WTC11 (cell line): ENCODE measurements around the gene NEK2. TPM values are rescaled to one million over a fixed set of nuclear protein-coding genes. Genes with fewer than 3 reads are reported as not detected.

Source experiments
- ATAC-seq: fragments of 200-7000 bp; cut with Tn5 transposase; 2 replicates; pipeline ENCODE4 v1.10.0; 2021; ENCODE audit warnings: mild to moderate bottlenecking, moderate library complexity
- CTCF ChIA-PET: fragments of 300-600 bp; sonication (Branson Sonifier 250); formaldehyde crosslinking; loops from one replicate; lab custom pipeline; 2021; ENCODE audit warnings: antibody characterized with exemption; lab: Charles Lee
- POLR2A ChIA-PET: fragments of 350-600 bp; sonication (Branson Sonifier 250); formaldehyde crosslinking; loops from one replicate; lab custom pipeline; 2021; ENCODE audit warnings: antibody characterized with exemption; lab: Charles Lee
- DNase-seq: peaks from one replicate; pipeline ENCODE4 v3.0.0; 2021; ENCODE audit warnings: low spot score
- H3K27ac Mint-ChIP-seq: 2 replicates; pipeline ENCODE4 v1.8.0; 2021; ENCODE audit warnings: mixed read lengths
- H3K27me3 Mint-ChIP-seq: 2 replicates; pipeline ENCODE4 v1.8.0; 2021; ENCODE audit warnings: low read depth, mild to moderate bottlenecking, moderate library complexity, mixed read lengths
- H3K36me3 Mint-ChIP-seq: 2 replicates; pipeline ENCODE4 v1.8.0; 2021; ENCODE audit warnings: mixed read lengths
- H3K4me1 Mint-ChIP-seq: 2 replicates; pipeline ENCODE4 v1.8.0; 2022; ENCODE audit warnings: mixed read lengths
- H3K4me3 Mint-ChIP-seq: 2 replicates; pipeline ENCODE4 v1.8.0; 2021; ENCODE audit warnings: mild to moderate bottlenecking, moderate library complexity, mixed read lengths
- H3K9me3 Mint-ChIP-seq: 2 replicates; pipeline ENCODE4 v1.8.0; 2021; ENCODE audit warnings: mixed read lengths
- CDX4 ChIP-seq: fragments of 250-450 bp; sonication (Bioruptor Pico); IDR thresholded peaks from 2 replicates; pipeline ENCODE4 v1.9.0; 2021; ENCODE audit warnings: moderate library complexity, mild to moderate bottlenecking, inconsistent platforms, borderline replicate concordance
- ELF4 ChIP-seq: sonication (generic); formaldehyde crosslinking; IDR thresholded peaks from 2 replicates; pipeline ENCODE4 v1.8.1; 2022; ENCODE audit warnings: low read depth, mild to moderate bottlenecking, moderate library complexity, missing genetic modification reagents
- EMX1 ChIP-seq: fragments of 250-450 bp; sonication (Bioruptor Pico); IDR thresholded peaks from 2 replicates; pipeline ENCODE4 v1.8.0; 2021; ENCODE audit warnings: mild to moderate bottlenecking
- ERG ChIP-seq: fragments of 250-450 bp; sonication (Bioruptor Pico); IDR thresholded peaks from 2 replicates; pipeline ENCODE4 v1.8.0; 2021; ENCODE audit warnings: mild to moderate bottlenecking
- FOXP1 ChIP-seq: sonication (generic); formaldehyde crosslinking; IDR thresholded peaks from 2 replicates; pipeline ENCODE4 v1.8.0; 2022; ENCODE audit warnings: missing genetic modification reagents, mild to moderate bottlenecking, moderate library complexity, borderline replicate concordance
- FOXP4 ChIP-seq: sonication (generic); formaldehyde crosslinking; IDR thresholded peaks from 2 replicates; pipeline ENCODE4 v1.8.0; 2022; ENCODE audit warnings: mild to moderate bottlenecking, missing genetic modification reagents
- GABPB1 ChIP-seq: sonication (generic); formaldehyde crosslinking; IDR thresholded peaks from 2 replicates; pipeline ENCODE4 v1.8.1; 2023; ENCODE audit warnings: mild to moderate bottlenecking, missing genetic modification reagents
- GTF2I ChIP-seq: fragments of 250-450 bp; sonication (Bioruptor Pico); conservative IDR thresholded peaks from 2 replicates; pipeline ENCODE4 v1.4.0; 2021; ENCODE audit warnings: mild to moderate bottlenecking
- HMGXB4 ChIP-seq: sonication (generic); formaldehyde crosslinking; IDR thresholded peaks from 2 replicates; pipeline ENCODE4 v1.8.1; 2023; ENCODE audit warnings: mild to moderate bottlenecking, moderate library complexity, missing genetic modification reagents
- MXD4 ChIP-seq: fragments of 250-450 bp; sonication (Bioruptor Pico); IDR thresholded peaks from 2 replicates; pipeline ENCODE4 v1.8.0; 2021; ENCODE audit warnings: mild to moderate bottlenecking, moderate library complexity, borderline replicate concordance
- NFATC4 ChIP-seq: fragments of 250-450 bp; sonication (Bioruptor Pico); IDR thresholded peaks from 2 replicates; pipeline ENCODE4 v1.9.0; 2021; ENCODE audit warnings: mild to moderate bottlenecking
- NR1H2 ChIP-seq: sonication (generic); formaldehyde crosslinking; IDR thresholded peaks from 2 replicates; pipeline ENCODE4 v1.9.0; 2021; ENCODE audit warnings: mild to moderate bottlenecking, moderate library complexity, missing genetic modification reagents
- NR2C2 ChIP-seq: sonication (generic); formaldehyde crosslinking; IDR thresholded peaks from 2 replicates; pipeline ENCODE4 v1.8.0; 2022; ENCODE audit warnings: mild to moderate bottlenecking, missing genetic modification reagents
- PRDM15 ChIP-seq: sonication (generic); formaldehyde crosslinking; IDR thresholded peaks from 2 replicates; pipeline ENCODE4 v1.8.0; 2022; ENCODE audit warnings: missing genetic modification reagents
- PRRX2 ChIP-seq: fragments of 250-450 bp; sonication (Bioruptor Pico); IDR thresholded peaks from 2 replicates; pipeline ENCODE4 v1.8.0; 2021; ENCODE audit warnings: mild to moderate bottlenecking
- RORB ChIP-seq: fragments of 250-450 bp; sonication (Bioruptor Pico); IDR thresholded peaks from 2 replicates; pipeline ENCODE4 v1.9.0; 2021; ENCODE audit warnings: mild to moderate bottlenecking
- SMAD3 ChIP-seq: sonication (generic); formaldehyde crosslinking; IDR thresholded peaks from 2 replicates; pipeline ENCODE4 v1.8.0; 2022; ENCODE audit warnings: missing genetic modification reagents, mild to moderate bottlenecking, borderline replicate concordance
- TEAD1 ChIP-seq: sonication (generic); formaldehyde crosslinking; IDR thresholded peaks from 2 replicates; pipeline ENCODE4 v1.8.0; 2022; ENCODE audit warnings: mild to moderate bottlenecking, missing genetic modification reagents
- TP53 ChIP-seq: sonication (generic); formaldehyde crosslinking; IDR thresholded peaks from 2 replicates; pipeline ENCODE4 v1.8.1; 2023; ENCODE audit warnings: mild to moderate bottlenecking, missing genetic modification reagents
- USF2 ChIP-seq: sonication (generic); formaldehyde crosslinking; IDR thresholded peaks from 2 replicates; pipeline ENCODE4 v1.8.1; 2023; ENCODE audit warnings: mild to moderate bottlenecking, missing genetic modification reagents, moderate library complexity
- ZNF138 ChIP-seq: sonication (generic); formaldehyde crosslinking; conservative IDR thresholded peaks from 2 replicates; pipeline ENCODE4 v1.8.1; 2022; ENCODE audit warnings: mild to moderate bottlenecking, moderate library complexity, missing genetic modification reagents
- ZNF317 ChIP-seq: sonication (generic); formaldehyde crosslinking; IDR thresholded peaks from 2 replicates; pipeline ENCODE4 v1.8.1; 2023; ENCODE audit warnings: low read depth, mild to moderate bottlenecking, moderate library complexity, missing genetic modification reagents, borderline replicate concordance
- ZNF396 ChIP-seq: fragments of 250-450 bp; sonication (Bioruptor Pico); IDR thresholded peaks from 2 replicates; pipeline ENCODE4 v1.8.0; 2021; ENCODE audit warnings: mild to moderate bottlenecking, moderate library complexity, borderline replicate concordance
- total RNA-seq: library from RNA; stranded (reverse); gene quantifications from 3 replicates; pipeline ENCODE4 v1.2.3, GENCODE V29; 2021

Gene NEK2
- total RNA-seq, 1 experiment from 2014 or later: 23.5 TPM

- no peak overlapping the region for H3K27ac Mint-ChIP-seq
- H3K36me3 Mint-ChIP-seq: no peaks in the 10 kb centered on the region
- ChIA-PET POLR2A (no interaction called here), CTCF (interaction anchor here (2.8 kb wide), 1 partner anchor 12 kb away, joined by 11 read pairs; no protein-coding TSS in a partner anchor)
- TF ChIP-seq EMX1 (CRISPR knock-in tag) (no peak), ZNF138 (CRISPR knock-in tag) (no peak), TP53 (CRISPR knock-in tag) (no peak), ZNF317 (CRISPR knock-in tag) (no peak), ERG (CRISPR knock-in tag) (no peak), HMGXB4 (no peak), SMAD3 (CRISPR knock-in tag) (no peak), ELF4 (CRISPR knock-in tag) (no peak), GTF2I (CRISPR knock-in tag) (no peak), MXD4 (CRISPR knock-in tag) (no peak), FOXP1 (no peak), NR1H2 (CRISPR knock-in tag) (no peak), USF2 (CRISPR knock-in tag) (no peak)
- H3K27me3 Mint-ChIP-seq: peaks cover 5% of the 10 kb centered on the region
- no peak for ATAC-seq
- DNase-seq: no peak
- no peak overlapping the region for H3K4me3 Mint-ChIP-seq
- no peaks in the 10 kb centered on the region for H3K4me1 Mint-ChIP-seq
- H3K9me3 Mint-ChIP-seq: no peaks in the 10 kb centered on the region
These were observed 35.9 kb upstream of the NEK2 start for GRCh38 chr1:211711315-211711705.

GRCh38 chr1:211710566-211711314 is 35.3 kb upstream of the NEK2 start:
- Mint-ChIP-seq H3K9me3 (no peaks in the 10 kb centered on the region), H3K4me3 (no peak overlapping the region), H3K27ac (no peak overlapping the region), H3K27me3 (peaks cover 9% of the 10 kb centered on the region), H3K36me3 (no peaks in the 10 kb centered on the region), H3K4me1 (no peaks in the 10 kb centered on the region)
- DNase-seq: no peak
- no peak for ATAC-seq
- ChIA-PET POLR2A (no interaction called here), CTCF (no interaction called here)
- TF ChIP-seq FOXP4 (CRISPR knock-in tag): no peak
- no peak for TF ChIP-seq NR2C2 (CRISPR knock-in tag)
- no peak for TF ChIP-seq PRRX2 (CRISPR knock-in tag)
- no peak for TF ChIP-seq TEAD1
- no peak for TF ChIP-seq GABPB1 (CRISPR knock-in tag)
- no peak for TF ChIP-seq GTF2I (CRISPR knock-in tag)
- no peak for TF ChIP-seq NFATC4 (CRISPR knock-in tag)
- TF ChIP-seq PRDM15: no peak
- no peak for TF ChIP-seq ZNF396 (CRISPR knock-in tag)
- no peak for TF ChIP-seq CDX4 (CRISPR knock-in tag)
- TF ChIP-seq RORB (CRISPR knock-in tag): no peak
